Activated CD8-positive, alpha-beta T cell treated with anti-CD3 and anti-CD28 coated beads, Interleukin-2, amount 10 ng/mL, durations not matched to agents 7 days and 5 days (primary cell): ENCODE measurements around the gene PPP1R9B. TPM values are rescaled to one million over a fixed set of nuclear protein-coding genes. Genes with fewer than 3 reads are reported as not detected.

Experiments
- ATAC-seq: fragments of 150-1000 bp; cut with Tn5 transposase; one replicate; pipeline ENCODE4 v1.10.0; 2021; ENCODE audit warnings: moderate library complexity
- CTCF ChIA-PET: fragments of 350-600 bp; sonication (Branson Sonifier 250); formaldehyde crosslinking; loops from one replicate; lab custom pipeline; 2021; ENCODE audit warnings: antibody characterized with exemption; lab: Charles Lee
- POLR2A ChIA-PET: fragments of 350-600 bp; sonication (Branson Sonifier 250); formaldehyde crosslinking; loops from one replicate; lab custom pipeline; 2021; ENCODE audit warnings: antibody characterized with exemption; lab: Charles Lee
- DNase-seq: peaks from one replicate; pipeline ENCODE4 v3.0.0-alpha.2; 2020
- H3K27ac Mint-ChIP-seq: one replicate; pipeline ENCODE4 v1.8.0; 2021; ENCODE audit warnings: mild to moderate bottlenecking, mixed read lengths
- H3K27me3 Mint-ChIP-seq: one replicate; pipeline ENCODE4 v1.8.0; 2021; ENCODE audit warnings: low read depth, mixed read lengths
- H3K36me3 Mint-ChIP-seq: one replicate; pipeline ENCODE4 v1.8.0; 2021; ENCODE audit warnings: low read depth, mixed read lengths
- H3K4me1 Mint-ChIP-seq: one replicate; pipeline ENCODE4 v1.8.0; 2021; ENCODE audit warnings: low read depth, mixed read lengths
- H3K4me3 Mint-ChIP-seq: one replicate; pipeline ENCODE4 v1.8.0; 2021; ENCODE audit warnings: mild to moderate bottlenecking, mixed read lengths
- H3K9me3 Mint-ChIP-seq: one replicate; pipeline ENCODE4 v1.8.0; 2022; ENCODE audit warnings: mixed read lengths; ENCODE audit not compliant: insufficient read depth
- total RNA-seq, 2 experiments: library from RNA; stranded (reverse); gene quantifications; one replicate each; pipeline ENCODE4 v1.2.3, GENCODE V29; 2021

The PPP1R9B gene
- total RNA-seq: 100 to 1,000 TPM; 113 to 115 TPM

- Mint-ChIP-seq H3K4me3 (peak within 1 kb of the TSS; percentile 95), H3K9me3 (no peaks in the 10 kb centered on the region), H3K27me3 (no peaks in the 10 kb centered on the region), H3K4me1 (peaks cover 53% of the 10 kb centered on the region), H3K36me3 (peaks cover 29% of the 10 kb centered on the region), H3K27ac (peak within 1 kb of the TSS; percentile 94)
- peak; percentile 14 for ATAC-seq
- no peak for DNase-seq
- CTCF ChIA-PET: interaction anchor here (1.0 to 9.7 kb wide), 8 partner anchors 11 to 63 kb away, joined by 3 to 118 read pairs (median 4); partner anchors contain the start of gene SAMD14
- POLR2A ChIA-PET: interaction anchor here (0.7 to 4.2 kb wide), 5 partner anchors 10 to 576 kb away, joined by 3 to 43 read pairs (median 5); partner anchors contain the start of gene PDK2
These were observed at the start of gene PPP1R9B for GRCh38 chr17:50150354-50151040. Gene PPP1R9B, minus strand, starts transcription at chr17:50150677. Its CDS starts 164 bp downstream, at chr17:50150513.

- POLR2A ChIA-PET: no interaction called here
- H3K27ac Mint-ChIP-seq: no peak overlapping the region
- DNase-seq: peak; percentile 80
- CTCF ChIA-PET: interaction anchor here (0.6 to 6.0 kb wide), 51 partner anchors 10 to 279 kb away, joined by 3 to 191 read pairs (median 5); partner anchors contain the start of genes LRRC59, PDK2, SAMD14 and TMEM92
- peaks cover 35% of the 10 kb centered on the region for H3K27me3 Mint-ChIP-seq
- ATAC-seq: peak; percentile 73
- peaks cover 20% of the 10 kb centered on the region for H3K4me1 Mint-ChIP-seq
- peak overlapping the region; percentile 70 for H3K4me3 Mint-ChIP-seq
- H3K9me3 Mint-ChIP-seq: no peaks in the 10 kb centered on the region
- H3K36me3 Mint-ChIP-seq: no peaks in the 10 kb centered on the region
These were observed 49.5 kb upstream of the PPP1R9B start for GRCh38 chr17:50199803-50200456.

- Mint-ChIP-seq H3K9me3 (no peaks in the 10 kb centered on the region), H3K4me1 (peaks cover 20% of the 10 kb centered on the region), H3K27ac (no peak overlapping the region), H3K27me3 (peaks cover 33% of the 10 kb centered on the region), H3K36me3 (no peaks in the 10 kb centered on the region), H3K4me3 (no peak overlapping the region)
- ChIA-PET CTCF (interaction anchor here (1.0 to 6.0 kb wide), 26 partner anchors 10 to 280 kb away, joined by 3 to 191 read pairs (median 7); partner anchors contain the start of genes LRRC59, PDK2 and TMEM92), POLR2A (no interaction called here)
- no peak for ATAC-seq
- no peak for DNase-seq
These were observed 48.8 kb upstream of the PPP1R9B start for GRCh38 chr17:50199211-50199802.

- Mint-ChIP-seq H3K27me3 (peaks cover 33% of the 10 kb centered on the region), H3K27ac (no peak overlapping the region), H3K36me3 (no peaks in the 10 kb centered on the region), H3K4me3 (no peak overlapping the region), H3K4me1 (peaks cover 20% of the 10 kb centered on the region), H3K9me3 (no peaks in the 10 kb centered on the region)
- ChIA-PET CTCF (interaction anchor here (0.7 to 3.4 kb wide), 15 partner anchors 20 to 344 kb away, joined by 3 to 75 read pairs (median 5); partner anchors contain the start of genes SGCA and TMEM92), POLR2A (interaction anchor here (0.7 kb wide), 1 partner anchor 148 kb away, joined by 3 read pairs; no protein-coding TSS in a partner anchor)
- ATAC-seq (no peak), DNase-seq (peak; percentile 81)
These were observed 47.7 kb upstream of the PPP1R9B start for GRCh38 chr17:50198026-50198669.

- no peaks in the 10 kb centered on the region for H3K36me3 Mint-ChIP-seq
- H3K4me1 Mint-ChIP-seq: peaks cover 20% of the 10 kb centered on the region
- DNase-seq (no peak), ATAC-seq (no peak)
- ChIA-PET POLR2A (interaction anchor here (0.9 to 1.2 kb wide), 2 partner anchors 24 to 27 kb away, joined by 3 read pairs; no protein-coding TSS in a partner anchor), CTCF (interaction anchor here (0.8 to 3.4 kb wide), 15 partner anchors 19 to 115 kb away, joined by 3 to 75 read pairs (median 5); partner anchors contain the start of gene PDK2)
- H3K4me3 Mint-ChIP-seq: no peak overlapping the region
- no peaks in the 10 kb centered on the region for H3K9me3 Mint-ChIP-seq
- H3K27me3 Mint-ChIP-seq: peaks cover 23% of the 10 kb centered on the region
- no peak overlapping the region for H3K27ac Mint-ChIP-seq
These were observed 46.3 kb upstream of the PPP1R9B start for GRCh38 chr17:50196826-50197225.

GRCh38 chr17:50196036-50196435 lies 45.6 kb upstream of the PPP1R9B start:
- ATAC-seq (no peak), DNase-seq (no peak)
- Mint-ChIP-seq H3K36me3 (no peaks in the 10 kb centered on the region), H3K4me1 (peaks cover 16% of the 10 kb centered on the region), H3K27ac (no peak overlapping the region), H3K4me3 (no peak overlapping the region), H3K9me3 (no peaks in the 10 kb centered on the region), H3K27me3 (peaks cover 18% of the 10 kb centered on the region)
- ChIA-PET CTCF (interaction anchor here (1.2 to 3.4 kb wide), 7 partner anchors 18 to 116 kb away, joined by 3 to 75 read pairs (median 5); partner anchors contain the start of gene PDK2), POLR2A (interaction anchor here (0.6 to 0.9 kb wide), 2 partner anchors 24 to 330 kb away, joined by 3 read pairs; no protein-coding TSS in a partner anchor)

- DNase-seq (no peak), ATAC-seq (no peak)
- POLR2A ChIA-PET: no interaction called here
These were observed 44.7 kb upstream of the PPP1R9B start for GRCh38 chr17:50194934-50195865.

GRCh38 chr17:50194140-50194933 lies 43.9 kb upstream of the PPP1R9B start:
- Mint-ChIP-seq H3K36me3 (no peaks in the 10 kb centered on the region), H3K9me3 (no peaks in the 10 kb centered on the region), H3K4me1 (peaks cover 2% of the 10 kb centered on the region), H3K27ac (no peak overlapping the region), H3K27me3 (peaks cover 14% of the 10 kb centered on the region), H3K4me3 (no peak overlapping the region)
- DNase-seq (no peak), ATAC-seq (no peak)
- ChIA-PET POLR2A (no interaction called here), CTCF (interaction anchor here (0.9 to 1.4 kb wide), 3 partner anchors 25 to 80 kb away, joined by 3 read pairs; partner anchors contain the start of gene TMEM92)

More at GRCh38 chr17:50194934-50195865, 44.7 kb upstream of the PPP1R9B start:
- H3K27ac Mint-ChIP-seq: no peak overlapping the region
- H3K4me1 Mint-ChIP-seq: peaks cover 8% of the 10 kb centered on the region
- CTCF ChIA-PET: interaction anchor here (1.4 to 3.2 kb wide), 2 partner anchors 25 to 26 kb away, joined by 3 to 75 read pairs; no protein-coding TSS in a partner anchor
- H3K9me3 Mint-ChIP-seq: no peaks in the 10 kb centered on the region
- H3K36me3 Mint-ChIP-seq: no peaks in the 10 kb centered on the region
- no peak overlapping the region for H3K4me3 Mint-ChIP-seq
- H3K27me3 Mint-ChIP-seq: peaks cover 14% of the 10 kb centered on the region

- ChIA-PET POLR2A (no interaction called here), CTCF (interaction anchor here (1.0 kb wide), 1 partner anchor 23 kb away, joined by 3 read pairs; no protein-coding TSS in a partner anchor)
- Mint-ChIP-seq H3K36me3 (no peaks in the 10 kb centered on the region), H3K27ac (no peak overlapping the region), H3K27me3 (peaks cover 5% of the 10 kb centered on the region), H3K4me1 (no peaks in the 10 kb centered on the region), H3K9me3 (no peaks in the 10 kb centered on the region), H3K4me3 (no peak overlapping the region)
- ATAC-seq (no peak), DNase-seq (no peak)
These were observed 42.3 kb upstream of the PPP1R9B start for GRCh38 chr17:50192618-50193291.
